ENCODE results near the gene PES1. TPM values are rescaled to one million over a fixed set of nuclear protein-coding genes. Genes with fewer than 3 reads are reported as not detected.

PES1 gene
- total RNA-seq (2022) (114 and 145 TPM in 2 replicates), Bru-seq, nascent RNA (percentile 73 among the genes with signal in this experiment), BruChase-seq, experiment 1, labeled RNA remaining after a 6-hour chase (percentile 77 among the genes with signal in this experiment), BruChase-seq, experiment 2, labeled RNA remaining after a 2-hour chase (percentile 69 among the genes with signal in this experiment)
- long read RNA-seq, transcript PES1-202 (15 exons, 2,295 nt), result major isoform, 79 of 125 reads
- long read RNA-seq, partial matches to known transcripts, result 26 of 125 reads
- long read RNA-seq, other reads (novel, unspliced or antisense), result 16 of 125 reads

- POLR2A ChIA-PET, result interaction anchor here (0.6 to 4.6 kb wide), 18 partner anchors 8 to 1201 kb away, joined by 3 to 30 read pairs (median 3); partner anchors contain the start of genes MORC2, MTFP1, SEC14L2 and TCN2
- CTCF ChIA-PET, result interaction anchor here (1.3 to 1.7 kb wide), 2 partner anchors 13 to 163 kb away, joined by 5 to 9 read pairs; no protein-coding TSS in a partner anchor
Observed at GRCh38 chr22:30591588-30592359, at the start of gene PES1. Gene PES1 (minus strand): TSS chr22:30591910. CDS start chr22:30591833, 77 bp downstream.

DNA sequence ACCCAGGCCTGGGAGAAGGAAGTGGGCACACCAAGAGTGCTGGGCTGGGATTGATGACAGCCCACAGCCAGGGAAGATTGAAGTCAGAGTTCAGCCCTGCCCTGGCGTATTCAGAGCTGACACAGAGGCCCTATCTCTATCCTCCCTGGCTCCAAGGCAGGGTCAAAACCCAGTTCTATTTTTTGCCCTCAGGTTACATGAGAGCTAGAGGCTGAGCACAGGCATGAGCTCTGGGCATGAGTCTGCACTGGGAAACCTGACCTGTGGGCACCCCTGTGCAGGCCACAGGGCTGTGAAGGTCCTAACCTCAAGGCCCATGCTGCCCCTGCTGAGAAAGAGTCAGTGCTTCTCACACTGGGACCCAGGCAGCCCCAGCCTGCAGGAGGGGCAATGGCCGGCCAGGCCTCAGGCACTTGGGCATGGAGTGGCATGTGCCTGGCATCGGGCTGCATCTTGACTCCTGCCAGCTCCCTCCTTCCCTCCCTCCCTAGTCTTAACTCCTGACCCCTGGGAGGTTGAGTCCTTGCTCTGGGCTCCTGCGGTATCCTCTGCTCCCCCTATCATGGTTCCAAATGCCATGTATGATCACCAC, 49.2 kb upstream of the PES1 start:
- Mint-ChIP-seq H3K4me3 (ENCODE audit: unreplicated experiment) (no peak overlapping the region), H3K27me3 (ENCODE audit: insufficient read depth, unreplicated experiment) (no peaks in the 10 kb centered on the region), H3K4me1 (ENCODE audit: insufficient read depth, unreplicated experiment) (no peaks in the 10 kb centered on the region), H3K9me3 (ENCODE audit: unreplicated experiment) (no peaks in the 10 kb centered on the region), H3K36me3 (ENCODE audit: insufficient read depth, unreplicated experiment) (no peaks in the 10 kb centered on the region), H3K27ac (ENCODE audit: low read depth, unreplicated experiment) (no peak overlapping the region)
- POLR2A ChIA-PET, result no interaction called here
- no TSS peak for BruUV-seq (replicated peaks)
- intact Hi-C loops (cut with micrococcal nuclease), result no loop called here
- CTCF ChIA-PET, result no interaction called here
- TF ChIP-seq, protein P1, sequence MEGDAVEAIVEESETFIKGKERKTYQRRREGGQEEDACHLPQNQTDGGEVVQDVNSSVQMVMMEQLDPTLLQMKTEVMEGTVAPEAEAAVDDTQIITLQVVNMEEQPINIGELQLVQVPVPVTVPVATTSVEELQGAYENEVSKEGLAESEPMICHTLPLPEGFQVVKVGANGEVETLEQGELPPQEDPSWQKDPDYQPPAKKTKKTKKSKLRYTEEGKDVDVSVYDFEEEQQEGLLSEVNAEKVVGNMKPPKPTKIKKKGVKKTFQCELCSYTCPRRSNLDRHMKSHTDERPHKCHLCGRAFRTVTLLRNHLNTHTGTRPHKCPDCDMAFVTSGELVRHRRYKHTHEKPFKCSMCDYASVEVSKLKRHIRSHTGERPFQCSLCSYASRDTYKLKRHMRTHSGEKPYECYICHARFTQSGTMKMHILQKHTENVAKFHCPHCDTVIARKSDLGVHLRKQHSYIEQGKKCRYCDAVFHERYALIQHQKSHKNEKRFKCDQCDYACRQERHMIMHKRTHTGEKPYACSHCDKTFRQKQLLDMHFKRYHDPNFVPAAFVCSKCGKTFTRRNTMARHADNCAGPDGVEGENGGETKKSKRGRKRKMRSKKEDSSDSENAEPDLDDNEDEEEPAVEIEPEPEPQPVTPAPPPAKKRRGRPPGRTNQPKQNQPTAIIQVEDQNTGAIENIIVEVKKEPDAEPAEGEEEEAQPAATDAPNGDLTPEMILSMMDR (IDR thresholded peaks at IDR 0.05; ENCODE audit: unreplicated experiment), result no peak
- no peak for DNase-seq (ENCODE audit: unreplicated experiment)

More at GRCh38 chr22:30591588-30592359, at the start of gene PES1:
- no peaks in the 10 kb centered on the region for H3K27me3 Mint-ChIP-seq (ENCODE audit: insufficient read depth, unreplicated experiment)
- no peak within 1 kb of the TSS for H3K4me3 Mint-ChIP-seq (ENCODE audit: unreplicated experiment)
- DNase-seq (ENCODE audit: unreplicated experiment), result peak; percentile 97
- TF ChIP-seq, protein P1 (IDR thresholded peaks at IDR 0.05; ENCODE audit: unreplicated experiment), result no peak
- peaks cover 30% of the 10 kb centered on the region for H3K36me3 Mint-ChIP-seq (ENCODE audit: insufficient read depth, unreplicated experiment)
- H3K4me1 Mint-ChIP-seq (ENCODE audit: insufficient read depth, unreplicated experiment), result no peaks in the 10 kb centered on the region
- no TSS peak for BruUV-seq (replicated peaks)
- no peaks in the 10 kb centered on the region for H3K9me3 Mint-ChIP-seq (ENCODE audit: unreplicated experiment)
- no peak within 1 kb of the TSS for H3K27ac Mint-ChIP-seq (ENCODE audit: low read depth, unreplicated experiment)
- intact Hi-C loops (cut with micrococcal nuclease), result loop anchor here (1.0 kb wide), 1 partner anchor 146 kb away; no protein-coding TSS in a partner anchor

DNA sequence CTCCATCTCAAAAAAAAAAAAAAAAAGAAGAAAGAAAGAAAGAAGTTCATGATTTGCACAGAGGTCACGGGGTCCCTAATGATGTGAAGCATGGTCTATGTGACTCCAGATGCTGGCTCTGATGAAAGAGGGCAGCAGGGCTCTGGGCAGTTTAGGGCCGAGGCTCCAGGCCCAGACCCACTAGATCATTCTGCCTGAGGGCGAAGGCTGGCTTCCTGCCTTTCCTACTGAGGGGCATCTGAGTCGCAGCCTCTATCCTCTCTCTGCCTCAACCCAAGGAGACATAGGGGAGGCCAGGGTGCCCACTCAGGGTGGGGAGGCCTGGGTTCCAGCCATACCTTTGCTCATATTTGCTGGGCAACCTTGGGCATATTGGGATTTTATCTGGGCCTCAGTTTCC, 48.7 kb upstream of the PES1 start:
- H3K9me3 Mint-ChIP-seq (ENCODE audit: unreplicated experiment), result no peaks in the 10 kb centered on the region
- BruUV-seq (replicated peaks), result no TSS peak
- no peak overlapping the region for H3K4me3 Mint-ChIP-seq (ENCODE audit: unreplicated experiment)

More for the DNA sequence above, 48.7 kb upstream of the PES1 start:
- intact Hi-C loops (cut with micrococcal nuclease), result no loop called here
- Mint-ChIP-seq H3K27ac (ENCODE audit: low read depth, unreplicated experiment) (no peak overlapping the region), H3K36me3 (ENCODE audit: insufficient read depth, unreplicated experiment) (no peaks in the 10 kb centered on the region), H3K4me1 (ENCODE audit: insufficient read depth, unreplicated experiment) (no peaks in the 10 kb centered on the region), H3K27me3 (ENCODE audit: insufficient read depth, unreplicated experiment) (no peaks in the 10 kb centered on the region)
- TF ChIP-seq, protein P1 (IDR thresholded peaks at IDR 0.05; ENCODE audit: unreplicated experiment), result no peak
- no peak for DNase-seq (ENCODE audit: unreplicated experiment)
- CTCF ChIA-PET, result no interaction called here
- POLR2A ChIA-PET, result interaction anchor here (0.7 kb wide), 1 partner anchor 29 kb away, joined by 4 read pairs; no protein-coding TSS in a partner anchor

All from MCF 10A (cell line).